IPS DF 6.9 (cell line): ENCODE measurements around the gene CNTNAP2.

ENCODE experiments used
- DNase-seq: peaks from one replicate; pipeline ENCODE4 v3.0.0-alpha.2; 2013; ENCODE audit warnings: low read depth, low spot score
- H3K27ac ChIP-seq: one replicate; pipeline ENCODE4 v1.5.1; 2013; ENCODE audit warnings: low read length, control low read depth
- H3K27me3 ChIP-seq: 2 replicates; pipeline ENCODE4 v1.6.1; 2013; ENCODE audit warnings: mild to moderate bottlenecking, low read length; ENCODE audit not compliant: control insufficient read depth, insufficient read depth
- H3K36me3 ChIP-seq: 2 replicates; pipeline ENCODE4 v1.6.1; 2013; ENCODE audit warnings: low read length; ENCODE audit not compliant: control insufficient read depth, insufficient read depth
- H3K4me1 ChIP-seq: 2 replicates; pipeline ENCODE4 v1.6.1; 2013; ENCODE audit warnings: low read length; ENCODE audit not compliant: control insufficient read depth, insufficient read depth
- H3K4me3 ChIP-seq: 2 replicates; pipeline ENCODE4 v1.5.1; 2013; ENCODE audit warnings: mild to moderate bottlenecking, low read length
- H3K9me3 ChIP-seq: 2 replicates; pipeline ENCODE4 v1.6.1; 2013; ENCODE audit warnings: low read length, inconsistent platforms; ENCODE audit not compliant: control insufficient read depth, insufficient read depth
- WGBS: extraction: QIAGEN DNeasy Blood & Tissue Kit; methylation state at CpG from one replicate; pipeline ENCODE4 v1.1.7; 2013; ENCODE audit warnings: mixed read lengths, missing lambda C conversion rate; ENCODE audit not compliant: insufficient read length, insufficient coverage; 5-methylcytosine and 5-hydroxymethylcytosine counted together

Gene CNTNAP2

GRCh38 chr7:146943483-146943882, 826.9 kb downstream of the CNTNAP2 start:
- Histone ChIP-seq H3K27ac (no peak overlapping the region), H3K4me1 (no peaks in the 10 kb centered on the region), H3K9me3 (no peaks in the 10 kb centered on the region), H3K27me3 (no peaks in the 10 kb centered on the region), H3K4me3 (no peak overlapping the region), H3K36me3 (no peaks in the 10 kb centered on the region)
- DNase-seq = no peak
- no CpG with 5 or more reads among the region's 2 CpGs for WGBS

GRCh38 chr7:146948703-146949102, 832.1 kb downstream of the CNTNAP2 start:
- no peaks in the 10 kb centered on the region for H3K36me3 ChIP-seq

GRCh38 chr7:146956321-146956720, 839.7 kb downstream of the CNTNAP2 start:
- no peaks in the 10 kb centered on the region for H3K36me3 ChIP-seq

More at GRCh38 chr7:146948703-146949102, 832.1 kb downstream of the CNTNAP2 start:
- Histone ChIP-seq H3K4me1 (no peaks in the 10 kb centered on the region), H3K9me3 (no peaks in the 10 kb centered on the region), H3K27me3 (no peaks in the 10 kb centered on the region), H3K4me3 (no peak overlapping the region), H3K27ac (no peak overlapping the region)
- no peak for DNase-seq
- WGBS = no CpG with 5 or more reads among the region's 1 CpG

GRCh38 chr7:146956853-146957252, 840.3 kb downstream of the CNTNAP2 start:
- H3K4me1 ChIP-seq = no peaks in the 10 kb centered on the region; the same call in 1 of the 2 replicates
- no peak overlapping the region for H3K27ac ChIP-seq
- no peaks in the 10 kb centered on the region for H3K36me3 ChIP-seq
- DNase-seq = no peak
- H3K9me3 ChIP-seq = no peaks in the 10 kb centered on the region
- no CpG with 5 or more reads among the region's 3 CpGs for WGBS
- no peaks in the 10 kb centered on the region for H3K27me3 ChIP-seq
- no peak overlapping the region for H3K4me3 ChIP-seq

More at GRCh38 chr7:146956321-146956720, 839.7 kb downstream of the CNTNAP2 start:
- DNase-seq = no peak
- H3K27ac ChIP-seq = no peak overlapping the region
- no peaks in the 10 kb centered on the region for H3K4me1 ChIP-seq
- no peaks in the 10 kb centered on the region for H3K27me3 ChIP-seq
- no peak overlapping the region for H3K4me3 ChIP-seq
- H3K9me3 ChIP-seq = no peaks in the 10 kb centered on the region

GRCh38 chr7:146960773-146961391, 844.3 kb downstream of the CNTNAP2 start:
- H3K4me1 ChIP-seq = no peaks in the 10 kb centered on the region; the same call in 1 of the 2 replicates
- DNase-seq = peak; percentile 7
- H3K27ac ChIP-seq = no peak overlapping the region
- WGBS = no CpG with 5 or more reads among the region's 5 CpGs
- H3K4me3 ChIP-seq = no peak overlapping the region
- no peaks in the 10 kb centered on the region for H3K9me3 ChIP-seq
- H3K27me3 ChIP-seq = no peaks in the 10 kb centered on the region
- H3K36me3 ChIP-seq = no peaks in the 10 kb centered on the region

- Histone ChIP-seq H3K27ac (no peak overlapping the region), H3K9me3 (no peaks in the 10 kb centered on the region), H3K36me3 (no peaks in the 10 kb centered on the region), H3K4me3 (no peak overlapping the region), H3K27me3 (no peaks in the 10 kb centered on the region), H3K4me1 (no peaks in the 10 kb centered on the region; the same call in 1 of the 2 replicates)
- no CpG with 5 or more reads among the region's 4 CpGs for WGBS
- DNase-seq = no peak
Observed at GRCh38 chr7:146961617-146962016, 845.0 kb downstream of the CNTNAP2 start.

GRCh38 chr7:146966274-146966673, 849.7 kb downstream of the CNTNAP2 start:
- H3K9me3 ChIP-seq = no peaks in the 10 kb centered on the region
- no peak overlapping the region for H3K4me3 ChIP-seq
- no peak overlapping the region for H3K27ac ChIP-seq
- DNase-seq = no peak
- no peaks in the 10 kb centered on the region for H3K36me3 ChIP-seq
- WGBS = no CpG with 5 or more reads among the region's 3 CpGs
- H3K27me3 ChIP-seq = no peaks in the 10 kb centered on the region
- H3K4me1 ChIP-seq = no peaks in the 10 kb centered on the region; the same call in 1 of the 2 replicates

GRCh38 chr7:146982482-146982881, 865.9 kb downstream of the CNTNAP2 start:
- Histone ChIP-seq H3K27ac (no peak overlapping the region), H3K9me3 (no peaks in the 10 kb centered on the region), H3K4me3 (no peak overlapping the region), H3K27me3 (no peaks in the 10 kb centered on the region), H3K4me1 (no peaks in the 10 kb centered on the region), H3K36me3 (no peaks in the 10 kb centered on the region)
- DNase-seq = no peak
- WGBS = no CpG with 5 or more reads among the region's 2 CpGs

- DNase-seq = no peak
- Histone ChIP-seq H3K27ac (no peak overlapping the region), H3K9me3 (no peaks in the 10 kb centered on the region), H3K27me3 (no peaks in the 10 kb centered on the region), H3K4me1 (no peaks in the 10 kb centered on the region), H3K36me3 (no peaks in the 10 kb centered on the region), H3K4me3 (no peak overlapping the region)
- no CpG with 5 or more reads among the region's 5 CpGs for WGBS
Observed at GRCh38 chr7:146991596-146991995, 875.0 kb downstream of the CNTNAP2 start.

- Histone ChIP-seq H3K4me3 (no peak overlapping the region), H3K4me1 (no peaks in the 10 kb centered on the region), H3K9me3 (no peaks in the 10 kb centered on the region), H3K27ac (no peak overlapping the region), H3K36me3 (no peaks in the 10 kb centered on the region), H3K27me3 (no peaks in the 10 kb centered on the region)
- WGBS = no CpG with 5 or more reads among the region's 1 CpG
- no peak for DNase-seq
Observed at GRCh38 chr7:146993764-146994163, 877.2 kb downstream of the CNTNAP2 start.

- Histone ChIP-seq H3K9me3 (no peaks in the 10 kb centered on the region), H3K4me3 (no peak overlapping the region), H3K36me3 (no peaks in the 10 kb centered on the region), H3K4me1 (no peaks in the 10 kb centered on the region), H3K27ac (no peak overlapping the region), H3K27me3 (no peaks in the 10 kb centered on the region)
- no peak for DNase-seq
- no CpG with 5 or more reads among the region's 6 CpGs for WGBS
Observed at GRCh38 chr7:147008530-147008929, 891.9 kb downstream of the CNTNAP2 start.
